K562 (cell line): ENCODE measurements around the gene ZNF322. TPM values are rescaled to one million over a fixed set of nuclear protein-coding genes. Genes with fewer than 3 reads are reported as not detected.

Source experiments
- CBX2 ChIP-seq: fragments of 200-600 bp; sonication (generic); IDR thresholded peaks from one replicate; pipeline ENCODE4 v1.6.1; 2012; ENCODE audit warnings: mild to moderate bottlenecking, low read length, inconsistent platforms; ENCODE audit not compliant: insufficient read depth, poor library complexity, severe bottlenecking
- CEBPB ChIP-seq: fragments of 450-650 bp; IDR thresholded peaks from 2 replicates; pipeline ENCODE4 v1.6.1; 2016; ENCODE audit warnings: missing genetic modification characterization, missing compliant biosample characterization
- E2F3 ChIP-seq: fragments of 250-450 bp; sonication (Bioruptor Pico); IDR thresholded peaks from 2 replicates; pipeline ENCODE4 v1.4.0; 2020; ENCODE audit warnings: mild to moderate bottlenecking
- KHSRP ChIP-seq: fragments of 450-650 bp; IDR thresholded peaks from 2 replicates; pipeline ENCODE4 v1.6.1; 2017
- MEIS2 ChIP-seq: fragments of 450-650 bp; IDR thresholded peaks from 2 replicates; pipeline ENCODE4 v1.6.1; 2014; ENCODE audit warnings: mild to moderate bottlenecking; ENCODE audit not compliant: partially characterized antibody
- NR2F6 ChIP-seq: fragments of 450-650 bp; formaldehyde crosslinking; IDR thresholded peaks from 2 replicates; pipeline ENCODE4 v1.4.0; 2020; ENCODE audit warnings: mild to moderate bottlenecking
- NR4A1 ChIP-seq, 2 experiments: fragments of 250-450 bp in 1 of 2; fragments of 450-650 bp in 1 of 2; sonication (Bioruptor Pico) in 1 of 2; IDR thresholded peaks; 2 replicates each; pipeline versions ENCODE4 v1.4.0 to v1.6.1; 2016 to 2020; ENCODE audit warnings: mild to moderate bottlenecking in 2 of 2, missing compliant biosample characterization in 1 of 2, missing genetic modification characterization in 1 of 2, moderate library complexity in 1 of 2
- POLR2G ChIP-seq: fragments of 200-400 bp; formaldehyde crosslinking; IDR thresholded peaks from 2 replicates; pipeline ENCODE4 v1.6.1; 2017; ENCODE audit warnings: low read depth, mild to moderate bottlenecking, antibody characterized with exemption, low read length, moderate library complexity
- RFX5 ChIP-seq: IDR thresholded peaks from 2 replicates; pipeline ENCODE4 v1.6.1; 2011; ENCODE audit warnings: low read depth, mild to moderate bottlenecking, improper control_type of control experiment, low read length
- ZBTB7A ChIP-seq: IDR thresholded peaks from 2 replicates; pipeline ENCODE4 v1.6.1; 2011; ENCODE audit warnings: low read depth, mild to moderate bottlenecking, low read length, moderate library complexity, borderline replicate concordance; ENCODE audit not compliant: control insufficient read depth
- ZNF121 ChIP-seq: sonication (generic); formaldehyde crosslinking; conservative IDR thresholded peaks from 2 replicates; pipeline ENCODE4 v1.8.0; 2022; ENCODE audit warnings: missing genetic modification reagents
- ZNF232 ChIP-seq: sonication (generic); formaldehyde crosslinking; IDR thresholded peaks from 2 replicates; pipeline ENCODE4 v1.8.0; 2022; ENCODE audit warnings: mild to moderate bottlenecking, missing genetic modification reagents
- ZNF449 ChIP-seq: fragments of 250-450 bp; sonication (Bioruptor Pico); IDR thresholded peaks from 2 replicates; pipeline ENCODE4 v1.8.0; 2022; ENCODE audit warnings: moderate library complexity, mild to moderate bottlenecking, inconsistent platforms
- polyA plus RNA-seq, 8 experiments: library from polyadenylated mRNA; depleted of rRNA in 4 of 8; stranded (reverse) in 5 of 8; unstranded in 3 of 8; fragments of >200 nt; fragmentation: Nextera tagmentation in 2 of 8; fragmentation: Illumina TruSeq in 1 of 8; extraction: Ambion mirVana in 2 of 8; extraction: Trizol in 1 of 8; gene quantifications; 2 replicates each; pipeline versions ENCODE4 v1.2.1 to v1.2.3, GENCODE V29; 2011 to 2014; ENCODE audit warnings: inconsistent platforms in 1 of 8, missing spikeins in 1 of 8
- total RNA-seq, 7 experiments: library from RNA; depleted of rRNA in 6 of 7; stranded (reverse); fragments of >200 nt in 6 of 7; fragmentation: Illumina TruSeq in 2 of 7; extraction: Trizol in 2 of 7; gene quantifications; 2 replicates each; pipeline versions ENCODE4 v1.2.1 to v1.2.3, GENCODE V29; 2011 to 2021; ENCODE audit warnings: low replicate concordance in 1 of 7
- TF ChIP-seq, protein P1 (sequence below): fragments of 200-800 bp; sonication (Bioruptor generic); IDR thresholded peaks from 2 replicates; pipeline ENCODE4 v1.6.1; 2016; ENCODE audit warnings: missing genetic modification characterization, missing compliant biosample characterization
- TF ChIP-seq, protein P2 (sequence below): fragments of 250-450 bp; sonication (Bioruptor Pico); IDR thresholded peaks from 2 replicates; pipeline ENCODE4 v1.8.0; 2021; ENCODE audit warnings: moderate library complexity, mild to moderate bottlenecking, inconsistent platforms
- TF ChIP-seq, protein P3 (sequence below): fragments of 150-350 bp; conservative IDR thresholded peaks from 2 replicates; pipeline ENCODE4 v1.6.1; 2014; ENCODE audit warnings: low read length

Gene ZNF322
- total and polyA plus RNA-seq, 9 of the 15 experiments (the other 6 are each of a cell fraction or from before 2014, with no cell fraction given), result 4.7 to 31.2 (median 18.7) TPM

DNA sequence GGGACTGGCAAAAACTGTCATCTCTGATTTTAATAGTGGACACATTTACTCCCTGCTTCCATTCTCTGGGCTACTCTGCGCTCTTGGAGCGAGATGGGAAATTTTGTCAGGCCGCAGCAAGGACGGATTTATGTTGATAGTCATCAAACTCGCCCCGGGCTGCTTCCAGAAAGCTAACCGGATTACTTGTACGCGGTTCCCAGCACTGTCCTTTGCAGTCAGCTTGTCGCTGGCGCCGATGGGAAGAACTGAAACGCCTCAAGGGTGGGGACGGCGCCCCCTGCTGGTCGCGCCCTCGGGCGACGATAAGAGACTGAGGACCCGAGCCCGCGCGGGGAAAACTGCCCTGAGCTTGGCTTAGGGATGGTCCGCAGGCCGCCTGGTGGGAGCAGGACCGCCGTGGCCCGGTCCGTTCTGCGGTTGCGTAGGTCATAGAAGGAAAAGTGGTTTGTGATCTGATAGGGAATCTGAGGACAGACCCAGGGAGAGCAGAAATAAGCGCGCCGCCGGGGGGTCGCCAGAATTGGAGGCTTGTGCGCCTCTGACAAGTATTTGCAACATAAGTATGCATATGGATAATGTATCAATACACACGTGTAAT, 63.8 kb downstream of the ZNF322 start (continued):
- TF ChIP-seq, protein P1, sequence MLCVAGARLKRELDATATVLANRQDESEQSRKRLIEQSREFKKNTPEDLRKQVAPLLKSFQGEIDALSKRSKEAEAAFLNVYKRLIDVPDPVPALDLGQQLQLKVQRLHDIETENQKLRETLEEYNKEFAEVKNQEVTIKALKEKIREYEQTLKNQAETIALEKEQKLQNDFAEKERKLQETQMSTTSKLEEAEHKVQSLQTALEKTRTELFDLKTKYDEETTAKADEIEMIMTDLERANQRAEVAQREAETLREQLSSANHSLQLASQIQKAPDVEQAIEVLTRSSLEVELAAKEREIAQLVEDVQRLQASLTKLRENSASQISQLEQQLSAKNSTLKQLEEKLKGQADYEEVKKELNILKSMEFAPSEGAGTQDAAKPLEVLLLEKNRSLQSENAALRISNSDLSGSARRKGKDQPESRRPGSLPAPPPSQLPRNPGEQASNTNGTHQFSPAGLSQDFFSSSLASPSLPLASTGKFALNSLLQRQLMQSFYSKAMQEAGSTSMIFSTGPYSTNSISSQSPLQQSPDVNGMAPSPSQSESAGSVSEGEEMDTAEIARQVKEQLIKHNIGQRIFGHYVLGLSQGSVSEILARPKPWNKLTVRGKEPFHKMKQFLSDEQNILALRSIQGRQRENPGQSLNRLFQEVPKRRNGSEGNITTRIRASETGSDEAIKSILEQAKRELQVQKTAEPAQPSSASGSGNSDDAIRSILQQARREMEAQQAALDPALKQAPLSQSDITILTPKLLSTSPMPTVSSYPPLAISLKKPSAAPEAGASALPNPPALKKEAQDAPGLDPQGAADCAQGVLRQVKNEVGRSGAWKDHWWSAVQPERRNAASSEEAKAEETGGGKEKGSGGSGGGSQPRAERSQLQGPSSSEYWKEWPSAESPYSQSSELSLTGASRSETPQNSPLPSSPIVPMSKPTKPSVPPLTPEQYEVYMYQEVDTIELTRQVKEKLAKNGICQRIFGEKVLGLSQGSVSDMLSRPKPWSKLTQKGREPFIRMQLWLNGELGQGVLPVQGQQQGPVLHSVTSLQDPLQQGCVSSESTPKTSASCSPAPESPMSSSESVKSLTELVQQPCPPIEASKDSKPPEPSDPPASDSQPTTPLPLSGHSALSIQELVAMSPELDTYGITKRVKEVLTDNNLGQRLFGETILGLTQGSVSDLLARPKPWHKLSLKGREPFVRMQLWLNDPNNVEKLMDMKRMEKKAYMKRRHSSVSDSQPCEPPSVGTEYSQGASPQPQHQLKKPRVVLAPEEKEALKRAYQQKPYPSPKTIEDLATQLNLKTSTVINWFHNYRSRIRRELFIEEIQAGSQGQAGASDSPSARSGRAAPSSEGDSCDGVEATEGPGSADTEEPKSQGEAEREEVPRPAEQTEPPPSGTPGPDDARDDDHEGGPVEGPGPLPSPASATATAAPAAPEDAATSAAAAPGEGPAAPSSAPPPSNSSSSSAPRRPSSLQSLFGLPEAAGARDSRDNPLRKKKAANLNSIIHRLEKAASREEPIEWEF (CRISPR knock-in tag), result no peak
- TF ChIP-seq, protein P2, sequence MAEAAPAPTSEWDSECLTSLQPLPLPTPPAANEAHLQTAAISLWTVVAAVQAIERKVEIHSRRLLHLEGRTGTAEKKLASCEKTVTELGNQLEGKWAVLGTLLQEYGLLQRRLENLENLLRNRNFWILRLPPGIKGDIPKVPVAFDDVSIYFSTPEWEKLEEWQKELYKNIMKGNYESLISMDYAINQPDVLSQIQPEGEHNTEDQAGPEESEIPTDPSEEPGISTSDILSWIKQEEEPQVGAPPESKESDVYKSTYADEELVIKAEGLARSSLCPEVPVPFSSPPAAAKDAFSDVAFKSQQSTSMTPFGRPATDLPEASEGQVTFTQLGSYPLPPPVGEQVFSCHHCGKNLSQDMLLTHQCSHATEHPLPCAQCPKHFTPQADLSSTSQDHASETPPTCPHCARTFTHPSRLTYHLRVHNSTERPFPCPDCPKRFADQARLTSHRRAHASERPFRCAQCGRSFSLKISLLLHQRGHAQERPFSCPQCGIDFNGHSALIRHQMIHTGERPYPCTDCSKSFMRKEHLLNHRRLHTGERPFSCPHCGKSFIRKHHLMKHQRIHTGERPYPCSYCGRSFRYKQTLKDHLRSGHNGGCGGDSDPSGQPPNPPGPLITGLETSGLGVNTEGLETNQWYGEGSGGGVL (CRISPR knock-in tag), result no peak
- TF ChIP-seq MEIS2, result peak; percentile 47
- TF ChIP-seq CEBPB (tag), result no peak
- no peak for TF ChIP-seq ZNF232 (CRISPR knock-in tag)
- no peak for TF ChIP-seq CBX2
- TF ChIP-seq RFX5, result peak; percentile 9; the same call in 1 of the 2 replicates
- no peak for TF ChIP-seq NR2F6
- no peak for TF ChIP-seq ZNF121 (CRISPR knock-in tag)
- TF ChIP-seq ZBTB7A, result peak; percentile 97; the same call in 1 of the 2 replicates
- TF ChIP-seq ZNF449 (CRISPR knock-in tag), result no peak
- TF ChIP-seq POLR2G, result peak; percentile 87
- peak; percentile 82 for TF ChIP-seq E2F3 (CRISPR knock-in tag)
- TF ChIP-seq KHSRP, result no peak
- 0 out of 2 replicates have a peak, but pooled peaks have one; percentile 77 for TF ChIP-seq NR4A1 (CRISPR knock-in tag; IDR thresholded peaks at IDR 0.05)
- peak; percentile 71; the same call in 1 of the 2 replicates for TF ChIP-seq NR4A1 (tag; IDR thresholded peaks at IDR 0.05)
- TF ChIP-seq, protein P3, sequence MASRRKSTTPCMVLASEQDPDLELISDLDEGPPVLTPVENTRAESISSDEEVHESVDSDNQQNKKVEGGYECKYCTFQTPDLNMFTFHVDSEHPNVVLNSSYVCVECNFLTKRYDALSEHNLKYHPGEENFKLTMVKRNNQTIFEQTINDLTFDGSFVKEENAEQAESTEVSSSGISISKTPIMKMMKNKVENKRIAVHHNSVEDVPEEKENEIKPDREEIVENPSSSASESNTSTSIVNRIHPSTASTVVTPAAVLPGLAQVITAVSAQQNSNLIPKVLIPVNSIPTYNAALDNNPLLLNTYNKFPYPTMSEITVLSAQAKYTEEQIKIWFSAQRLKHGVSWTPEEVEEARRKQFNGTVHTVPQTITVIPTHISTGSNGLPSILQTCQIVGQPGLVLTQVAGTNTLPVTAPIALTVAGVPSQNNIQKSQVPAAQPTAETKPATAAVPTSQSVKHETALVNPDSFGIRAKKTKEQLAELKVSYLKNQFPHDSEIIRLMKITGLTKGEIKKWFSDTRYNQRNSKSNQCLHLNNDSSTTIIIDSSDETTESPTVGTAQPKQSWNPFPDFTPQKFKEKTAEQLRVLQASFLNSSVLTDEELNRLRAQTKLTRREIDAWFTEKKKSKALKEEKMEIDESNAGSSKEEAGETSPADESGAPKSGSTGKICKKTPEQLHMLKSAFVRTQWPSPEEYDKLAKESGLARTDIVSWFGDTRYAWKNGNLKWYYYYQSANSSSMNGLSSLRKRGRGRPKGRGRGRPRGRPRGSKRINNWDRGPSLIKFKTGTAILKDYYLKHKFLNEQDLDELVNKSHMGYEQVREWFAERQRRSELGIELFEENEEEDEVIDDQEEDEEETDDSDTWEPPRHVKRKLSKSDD, result 0 out of 2 replicates have a peak, but pooled peaks have one; percentile 22
